Activated CD8-positive, alpha-beta memory T cell treated with anti-CD3 and anti-CD28 coated beads, Interleukin-2, amount 50 U/mL, for 1 hour (primary cell): ENCODE measurements around the gene REPS1.
"Not testable (repeated sequence)": the region's sequence is repeated elsewhere in the genome, so short reads cannot be mapped to it uniquely, and the experiment has no call there.

ENCODE experiments used
- DNase-seq: peaks from one replicate; pipeline ENCODE4 v3.0.0-alpha.2; 2020; ENCODE audit errors: extremely low read depth

Gene REPS1

GRCh38 chr6:139003751-139004150 lies 15.7 kb upstream of the REPS1 start:
- DNase-seq: no peak

DNA sequence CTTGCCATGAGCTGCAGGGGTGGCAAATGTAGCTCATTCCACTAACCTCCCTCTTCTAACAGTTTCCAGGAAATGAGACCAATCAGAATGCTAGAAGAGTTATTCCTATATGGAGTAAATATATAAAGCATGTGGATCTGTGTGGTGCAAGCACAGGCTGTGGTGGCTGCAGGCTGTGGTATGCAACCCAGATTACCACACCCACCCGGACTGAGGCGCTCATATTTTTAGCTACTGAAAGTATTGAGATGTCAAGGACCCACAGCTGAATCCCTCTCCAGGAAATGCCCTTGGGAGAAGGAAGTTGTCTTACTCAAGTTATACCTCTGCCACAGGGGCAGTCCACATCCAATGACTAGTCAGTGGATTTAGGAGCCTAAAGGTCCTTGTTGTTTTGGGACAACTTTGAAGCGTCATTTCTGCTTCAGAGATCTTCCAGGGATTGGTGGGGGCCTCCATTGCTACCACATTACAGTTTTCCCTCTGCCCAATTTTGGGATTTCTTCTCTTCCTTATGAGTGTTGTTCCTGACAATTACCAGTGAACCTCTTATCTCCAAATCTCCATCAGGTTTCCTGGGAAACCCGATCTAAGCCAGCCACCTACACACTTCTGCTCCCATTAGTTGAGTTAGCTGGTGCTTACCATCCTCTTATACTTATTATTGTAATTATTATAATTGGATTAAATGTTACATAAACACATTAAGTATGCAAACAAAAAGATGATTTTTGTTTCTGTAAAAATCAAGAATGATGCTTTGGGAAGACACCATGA lies 12.1 kb upstream of the REPS1 start:
- no peak for DNase-seq

- DNase-seq: no peak
Measured at GRCh38 chr6:138997136-138997535, 9.1 kb upstream of the REPS1 start.

GRCh38 chr6:138996524-138996923 lies 8.5 kb upstream of the REPS1 start:
- no peak for DNase-seq

GRCh38 chr6:138993410-138993809 lies 5.4 kb upstream of the REPS1 start:
- not testable (repeated sequence) for DNase-seq

DNA sequence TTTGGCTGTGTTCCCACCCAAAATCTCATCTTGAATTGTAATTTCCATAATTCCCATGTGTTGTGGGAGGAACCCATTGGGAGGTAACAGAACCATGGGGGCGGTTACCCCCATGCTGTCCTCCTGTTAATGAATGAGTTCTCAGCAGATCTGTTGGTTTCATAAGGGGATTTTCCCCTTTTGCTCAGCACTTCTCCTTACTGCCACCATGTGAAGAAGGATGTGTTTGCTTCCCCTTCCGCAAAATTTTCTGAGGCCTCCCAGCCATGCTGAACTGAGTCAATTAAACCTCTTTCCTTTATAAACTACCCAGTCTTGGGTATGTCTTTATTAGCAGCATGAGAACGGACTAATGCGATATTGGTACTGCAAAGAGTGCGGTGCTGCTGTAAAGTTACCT lies 4.9 kb upstream of the REPS1 start:
- DNase-seq: not testable (repeated sequence)

GRCh38 chr6:138991206-138991605 lies 3.2 kb upstream of the REPS1 start:
- DNase-seq: no peak

- DNase-seq: no peak
Measured at GRCh38 chr6:138989098-138989983, 1.3 kb upstream of the REPS1 start.

- no peak for DNase-seq
Measured at GRCh38 chr6:138988469-138988834, 399 bp upstream of the REPS1 start.

DNA sequence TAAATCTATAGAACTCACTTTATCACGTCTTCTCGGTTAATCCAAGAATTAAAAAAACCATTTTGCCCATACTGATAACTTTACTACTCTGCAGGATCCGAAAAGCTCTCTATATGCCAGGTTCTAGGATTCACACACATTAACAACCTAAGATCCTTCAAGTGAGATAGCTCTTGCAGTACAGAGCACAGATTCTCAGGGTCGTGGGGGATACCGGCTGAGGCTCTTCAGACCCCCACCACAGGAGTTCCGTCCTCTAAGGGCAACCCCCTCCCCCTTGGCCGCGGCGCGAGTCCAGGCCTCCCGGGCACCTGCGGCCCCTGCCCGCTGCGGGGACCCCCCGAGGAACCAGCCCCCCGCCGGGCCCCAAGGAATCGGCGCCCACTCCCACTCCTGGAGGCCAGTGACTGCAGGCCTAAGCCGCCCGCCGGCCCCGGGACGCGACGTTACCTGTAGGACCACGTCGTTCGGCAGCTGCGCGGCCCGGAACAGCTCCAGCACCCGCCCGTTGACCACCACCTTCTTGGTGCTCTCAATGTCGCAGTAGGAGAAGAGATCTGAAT lies 892 bp downstream of the REPS1 start:
- DNase-seq: no peak

DNA sequence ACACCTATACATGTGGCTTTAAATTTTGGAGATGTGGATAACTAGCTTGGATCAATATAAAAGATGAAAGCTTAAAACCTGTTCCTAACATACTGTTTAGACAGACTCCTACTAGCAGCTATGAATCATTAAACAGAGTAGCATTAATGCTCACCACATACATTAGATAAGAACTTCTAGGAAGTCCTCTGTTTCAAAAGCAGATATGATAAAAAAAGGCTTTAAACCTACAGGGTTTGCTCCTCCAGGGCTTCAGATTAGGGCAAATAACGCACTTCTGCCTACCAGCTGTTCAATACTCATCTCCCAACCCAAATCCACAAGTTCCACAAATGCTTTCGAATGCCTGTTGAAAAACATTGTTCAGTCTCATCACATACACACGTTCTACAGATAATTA lies 1.5 kb downstream of the REPS1 start:
- no peak for DNase-seq

- DNase-seq: no peak
Measured at GRCh38 chr6:138981416-138981815, 6.6 kb downstream of the REPS1 start.

GRCh38 chr6:138979813-138980668 lies 8.0 kb downstream of the REPS1 start:
- DNase-seq: no peak

DNA sequence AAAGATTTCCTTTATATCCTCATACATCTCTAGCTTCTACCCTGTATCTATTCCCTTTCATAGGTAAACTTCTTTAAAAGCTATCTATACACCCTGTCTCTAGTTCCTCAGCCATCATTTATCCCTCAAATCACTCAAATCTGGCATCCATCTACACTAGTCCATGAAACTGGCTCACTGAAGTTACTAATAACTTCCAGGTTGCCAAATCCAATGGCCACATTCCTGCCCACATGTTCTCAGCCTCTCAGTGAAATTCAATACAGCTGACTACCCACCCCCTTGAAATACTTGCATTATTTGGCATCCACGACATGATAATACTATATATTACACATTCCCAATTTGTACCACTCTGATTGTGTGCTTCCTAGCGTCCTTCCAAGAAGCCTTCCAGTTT lies 8.7 kb downstream of the REPS1 start:
- no peak for DNase-seq

DNA sequence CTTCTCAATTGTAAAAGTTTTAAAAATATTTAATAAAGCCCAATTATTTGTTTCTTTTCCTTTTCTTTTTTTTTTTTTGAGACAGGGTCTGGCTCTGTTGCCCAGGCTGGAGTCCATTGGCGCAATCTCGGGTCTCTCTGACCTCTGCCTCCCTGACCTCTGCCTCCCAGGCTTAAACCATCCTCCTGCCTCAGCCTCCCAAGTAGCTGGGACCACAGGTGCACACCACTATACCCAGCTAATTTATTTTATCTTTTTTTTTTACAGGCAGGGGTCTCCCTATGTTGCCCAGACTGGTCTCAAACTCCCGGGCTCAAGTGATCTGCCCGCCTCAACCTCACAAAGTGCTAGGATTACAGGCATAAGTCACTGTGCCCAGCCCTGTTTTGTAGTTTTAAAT lies 9.8 kb downstream of the REPS1 start:
- DNase-seq: no peak

DNA sequence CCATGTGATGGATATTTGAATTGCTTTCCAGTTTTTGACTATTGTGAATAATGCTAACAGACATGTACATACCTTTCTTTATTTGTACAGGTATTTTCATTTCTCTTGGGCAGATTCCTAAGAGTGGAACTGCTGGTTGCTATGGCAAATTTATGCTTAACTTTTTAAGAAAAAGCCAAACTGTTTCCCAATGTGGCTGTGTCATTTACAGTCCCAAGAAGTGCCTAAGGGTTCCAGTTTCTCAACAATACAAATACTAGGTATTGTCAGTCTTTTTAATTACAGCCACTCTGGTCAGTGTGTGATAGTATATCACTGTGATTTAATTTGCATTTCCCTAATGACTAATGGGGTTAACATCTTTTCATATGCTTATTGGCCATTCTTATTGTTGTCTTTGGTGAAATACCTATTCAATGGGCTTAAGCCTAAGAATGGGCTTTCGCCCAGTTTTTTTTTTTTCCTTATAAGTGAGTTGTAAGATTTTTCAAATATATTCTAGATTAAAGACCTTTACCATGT lies 10.3 kb downstream of the REPS1 start:
- DNase-seq: no peak

DNA sequence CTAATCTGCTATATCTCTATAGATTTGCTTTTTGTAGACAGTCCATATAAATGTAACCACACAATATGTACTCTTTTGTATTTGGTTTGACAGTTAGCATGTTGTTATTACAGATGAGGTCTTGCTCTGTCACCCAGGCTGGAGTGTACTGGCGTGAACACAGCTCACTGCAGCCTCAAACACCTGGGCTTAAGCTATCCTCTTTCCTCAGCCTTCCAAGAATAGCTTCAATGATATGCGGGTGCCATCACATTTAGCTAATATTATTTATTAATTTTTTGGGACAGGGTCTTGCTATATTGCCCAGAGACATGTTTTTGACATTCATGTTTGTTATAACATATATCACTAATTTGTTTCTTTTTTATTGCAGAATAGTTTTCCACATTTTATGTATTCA lies 10.8 kb downstream of the REPS1 start:
- DNase-seq: no peak

GRCh38 chr6:138975815-138976214 lies 12.2 kb downstream of the REPS1 start:
- no peak for DNase-seq

DNA sequence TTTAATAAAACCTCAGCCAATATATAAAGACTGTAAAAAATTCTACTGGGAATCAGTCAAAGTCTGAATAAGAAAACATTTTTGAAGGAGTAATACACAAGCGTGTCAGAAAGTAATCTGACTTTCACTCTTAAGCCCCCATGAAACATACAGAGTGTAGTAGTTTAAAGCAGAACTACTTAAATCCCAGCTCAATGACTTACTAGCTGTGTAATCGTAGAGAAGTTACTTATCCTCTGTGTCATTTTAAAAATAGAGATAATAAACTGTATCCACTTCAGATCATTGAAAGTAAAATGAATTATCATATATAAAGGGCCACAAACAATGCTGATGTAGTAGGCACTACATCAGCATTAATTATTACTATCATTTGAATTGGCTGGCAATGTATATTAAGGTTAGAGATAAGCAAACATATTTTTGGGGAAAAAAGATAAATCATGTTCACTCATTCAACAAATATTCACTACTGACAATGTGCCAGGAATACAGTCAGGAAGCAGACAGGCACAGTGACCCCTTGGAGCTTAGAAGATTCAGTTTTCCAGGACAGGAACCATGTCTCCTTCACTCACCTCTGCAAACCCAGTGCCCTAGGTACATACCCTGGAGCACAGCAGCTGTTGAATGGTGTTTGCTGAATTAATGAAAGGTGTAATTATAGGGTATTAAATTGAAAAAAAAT lies 14.4 kb downstream of the REPS1 start:
- DNase-seq: no peak

GRCh38 chr6:138972226-138972665 lies 15.8 kb downstream of the REPS1 start:
- DNase-seq: no peak

GRCh38 chr6:138971601-138972000 lies 16.5 kb downstream of the REPS1 start:
- no peak for DNase-seq
